Ramos (cell line): ENCODE results near the gene CTSW.
"Not testable (repeated sequence)": the region's sequence is repeated elsewhere in the genome, so short reads cannot be mapped to it uniquely, and the experiment has no call there.

ENCODE experiments used
- in situ Hi-C: fragments of 300-500 bp; cut with MboI; formaldehyde crosslinking; loops from one replicate; pipeline ENCODE4 v1.14.3; 2022; ENCODE audit warnings: low sequenced_read_pairs; ENCODE audit not compliant: unreplicated experiment

CTSW gene

GRCh38 chr11:65879617-65880016 lies at the start of gene CTSW:
CTSW (plus strand) TSS chr11:65879837; CDS start chr11:65879855, 18 bp downstream.
- in situ Hi-C loops: loop anchor here (5.0 kb wide), 1 partner anchor 108 kb away; no protein-coding TSS in a partner anchor

GRCh38 chr11:65832231-65832630 lies 47.4 kb upstream of the CTSW start:
- in situ Hi-C loops: not testable (repeated sequence)

- in situ Hi-C loops: no loop called here
These were observed 46.2 kb upstream of the CTSW start, which contains the start of gene SNX32 for GRCh38 chr11:65833297-65834030. SNX32 (plus strand) TSS chr11:65833963; CDS start chr11:65834066, 103 bp downstream.

GRCh38 chr11:65834202-65834601 lies 45.4 kb upstream of the CTSW start:
- in situ Hi-C loops: no loop called here

- in situ Hi-C loops: no loop called here
These were observed 37.5 kb upstream of the CTSW start for GRCh38 chr11:65842144-65842543.

- in situ Hi-C loops: no loop called here
These were observed 35.8 kb upstream of the CTSW start for GRCh38 chr11:65843811-65844210.

- in situ Hi-C loops: no loop called here
These were observed 35.3 kb upstream of the CTSW start for GRCh38 chr11:65844231-65844872.

GRCh38 chr11:65847746-65848145 lies 31.9 kb upstream of the CTSW start:
- in situ Hi-C loops: no loop called here

GRCh38 chr11:65848693-65849092 lies 30.9 kb upstream of the CTSW start:
- in situ Hi-C loops: not testable (repeated sequence)

GRCh38 chr11:65849366-65849765 lies 30.3 kb upstream of the CTSW start:
- in situ Hi-C loops: no loop called here

GRCh38 chr11:65849771-65850216 lies 29.8 kb upstream of the CTSW start:
- in situ Hi-C loops: no loop called here

- in situ Hi-C loops: no loop called here
These were observed 29.2 kb upstream of the CTSW start for GRCh38 chr11:65850217-65851082.

GRCh38 chr11:65851083-65851579 lies 28.5 kb upstream of the CTSW start:
- in situ Hi-C loops: no loop called here

- in situ Hi-C loops: no loop called here
These were observed 27.7 kb upstream of the CTSW start for GRCh38 chr11:65851811-65852507.

GRCh38 chr11:65852508-65853245 lies 27.0 kb upstream of the CTSW start:
- in situ Hi-C loops: no loop called here

GRCh38 chr11:65853246-65853979 lies 26.2 kb upstream of the CTSW start:
- in situ Hi-C loops: no loop called here

GRCh38 chr11:65854161-65854592 lies 25.5 kb upstream of the CTSW start:
- in situ Hi-C loops: no loop called here
